Measurements from ENCODE around the gene CHRDL1.

The CHRDL1 gene

DNA sequence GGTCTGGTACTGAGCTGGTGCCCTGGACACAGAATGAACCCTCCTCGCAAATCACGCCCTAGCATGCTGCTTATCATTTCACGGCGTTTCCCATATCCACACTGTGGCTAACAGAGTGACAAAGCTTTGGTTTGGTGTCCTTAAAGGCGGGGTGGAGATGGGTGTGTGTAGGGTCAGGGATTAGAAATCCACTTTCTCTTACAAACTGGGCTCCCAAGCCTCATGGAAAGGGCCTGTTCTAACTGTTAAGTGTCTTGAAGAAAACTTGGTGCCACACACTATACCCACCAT is 735 bp upstream of the CHRDL1 start:
- Histone ChIP-seq H3K27me3 (peaks cover 77% of the 10 kb centered on the region), H4K20me1 (no peaks in the 10 kb centered on the region; the same call in 1 of the 2 replicates), H3K4me3 (peak overlapping the region; percentile 63), H3K36me3 (no peaks in the 10 kb centered on the region), H3K4me1 (peaks cover 17% of the 10 kb centered on the region), H3K27ac (no peak overlapping the region), H3K9me3 (no peaks in the 10 kb centered on the region), H3K9ac (no peak overlapping the region), H3K4me2 (peak overlapping the region; percentile 73)
- TF ChIP-seq Cebpa-rat (IDR thresholded peaks at IDR 0.05) = no peak

DNA sequence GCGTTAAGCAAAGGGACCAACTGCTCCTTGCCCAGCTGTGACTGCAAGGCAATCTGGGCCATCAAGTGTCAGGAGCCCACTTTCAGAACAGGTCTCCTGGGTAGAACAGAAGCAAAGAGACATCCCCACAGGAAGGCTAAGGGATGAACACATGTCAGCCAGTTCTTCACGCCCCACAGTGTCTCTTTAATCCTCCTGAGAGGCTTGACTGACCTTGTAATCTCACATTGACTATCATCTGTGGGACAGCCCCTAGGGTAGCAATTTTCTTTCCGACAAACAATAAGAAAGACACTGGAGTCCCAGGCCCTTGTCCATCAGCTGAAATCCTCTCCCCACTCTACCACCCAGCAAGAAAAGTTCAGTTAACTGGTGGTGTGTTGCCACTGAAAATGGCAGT is 1.0 kb downstream of the CHRDL1 start:
- Histone ChIP-seq H3K4me2 (peak overlapping the region; percentile 73), H3K9ac (no peak overlapping the region), H3K27me3 (peaks cover 93% of the 10 kb centered on the region), H3K36me3 (no peaks in the 10 kb centered on the region), H3K4me3 (no peak overlapping the region), H4K20me1 (no peaks in the 10 kb centered on the region; the same call in 1 of the 2 replicates), H3K27ac (no peak overlapping the region), H3K9me3 (no peaks in the 10 kb centered on the region), H3K4me1 (peaks cover 17% of the 10 kb centered on the region)
- no peak for TF ChIP-seq Cebpa-rat (IDR thresholded peaks at IDR 0.05)

DNA sequence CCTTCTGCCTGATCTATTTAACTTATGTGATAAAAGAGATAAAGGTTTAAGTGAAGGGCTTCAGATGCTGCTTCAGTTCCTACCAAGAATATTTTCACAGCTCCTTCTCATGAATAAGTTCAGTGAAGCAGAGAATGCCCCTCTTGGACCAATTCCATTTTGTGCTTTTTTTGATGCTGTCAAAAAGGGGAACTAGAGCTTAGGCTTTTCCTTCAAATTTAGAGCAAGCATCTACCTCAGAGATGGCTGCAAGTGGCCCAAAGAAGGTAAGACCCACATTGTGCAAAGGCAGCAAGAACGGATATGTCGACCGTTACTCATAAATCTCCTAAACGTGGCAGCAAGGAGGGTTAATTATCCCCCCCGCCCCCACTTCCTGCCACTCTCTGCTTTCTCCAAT is 4.5 kb downstream of the CHRDL1 start:
- no peaks in the 10 kb centered on the region for H3K36me3 ChIP-seq
- H3K4me1 ChIP-seq = peaks cover 17% of the 10 kb centered on the region
- no peaks in the 10 kb centered on the region for H3K9me3 ChIP-seq
- no peak overlapping the region; the same call in 1 of the 2 replicates for H3K4me2 ChIP-seq
- no peak overlapping the region for H3K27ac ChIP-seq
- no peaks in the 10 kb centered on the region; the same call in 1 of the 2 replicates for H4K20me1 ChIP-seq
- H3K27me3 ChIP-seq = peaks cover 90% of the 10 kb centered on the region
- no peak overlapping the region for H3K9ac ChIP-seq
- no peak overlapping the region for H3K4me3 ChIP-seq
- TF ChIP-seq Cebpa-rat (IDR thresholded peaks at IDR 0.05) = no peak

DNA sequence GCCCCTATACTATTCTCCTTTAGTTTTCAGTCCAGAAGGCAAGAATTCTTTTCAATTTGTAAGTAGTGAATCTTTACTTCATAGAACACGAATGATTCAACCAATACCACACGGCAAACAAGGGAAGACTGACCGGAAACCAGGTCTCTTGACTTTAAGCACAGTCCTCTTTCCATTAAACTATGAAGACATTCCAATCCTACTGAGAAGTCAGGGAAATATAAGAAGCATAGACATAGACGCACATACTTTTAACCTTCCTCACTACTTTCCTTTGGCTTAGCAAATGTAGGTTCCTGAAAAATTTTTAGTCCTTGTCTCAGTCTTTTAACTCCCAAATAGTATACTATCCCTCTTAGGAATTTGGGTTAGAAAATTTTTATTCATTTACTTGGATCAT is 9.1 kb downstream of the CHRDL1 start:
- no peaks in the 10 kb centered on the region for H3K9me3 ChIP-seq
- no peak overlapping the region for H3K9ac ChIP-seq
- no peak overlapping the region for H3K4me3 ChIP-seq
- H3K4me2 ChIP-seq = no peak overlapping the region
- no peak overlapping the region for H3K27ac ChIP-seq
- no peak for TF ChIP-seq Cebpa-rat (IDR thresholded peaks at IDR 0.05)
- no peaks in the 10 kb centered on the region for H4K20me1 ChIP-seq
- H3K27me3 ChIP-seq = peaks cover 86% of the 10 kb centered on the region
- H3K4me1 ChIP-seq = no peaks in the 10 kb centered on the region
- H3K36me3 ChIP-seq = no peaks in the 10 kb centered on the region

DNA sequence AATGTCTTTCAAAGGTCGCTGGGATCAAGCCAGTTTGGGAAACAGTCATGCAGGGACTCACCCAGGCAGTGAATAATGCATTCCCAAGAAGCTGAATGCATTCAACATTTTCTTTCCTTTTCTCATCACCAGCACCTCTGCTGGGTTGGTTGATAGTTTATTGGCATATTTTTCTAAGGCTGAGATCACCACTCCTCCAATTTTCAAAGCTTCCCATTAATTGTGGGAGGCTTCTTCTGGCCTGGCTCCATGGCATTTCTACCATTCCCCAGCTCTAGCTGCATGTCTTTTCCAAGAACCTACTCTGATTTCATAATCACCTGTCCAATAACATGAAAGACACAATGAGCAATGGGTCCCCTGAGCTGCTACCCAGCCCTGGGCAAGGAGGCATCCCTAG is 35.8 kb downstream of the CHRDL1 start:
- Histone ChIP-seq H3K27me3 (peaks cover 50% of the 10 kb centered on the region), H3K9me3 (peaks cover 38% of the 10 kb centered on the region), H3K4me3 (no peak overlapping the region), H3K27ac (no peak overlapping the region), H3K9ac (no peak overlapping the region), H3K4me1 (no peaks in the 10 kb centered on the region), H3K4me2 (no peak overlapping the region), H4K20me1 (no peaks in the 10 kb centered on the region), H3K36me3 (no peaks in the 10 kb centered on the region)
- no peak for TF ChIP-seq Cebpa-rat (IDR thresholded peaks at IDR 0.05)

DNA sequence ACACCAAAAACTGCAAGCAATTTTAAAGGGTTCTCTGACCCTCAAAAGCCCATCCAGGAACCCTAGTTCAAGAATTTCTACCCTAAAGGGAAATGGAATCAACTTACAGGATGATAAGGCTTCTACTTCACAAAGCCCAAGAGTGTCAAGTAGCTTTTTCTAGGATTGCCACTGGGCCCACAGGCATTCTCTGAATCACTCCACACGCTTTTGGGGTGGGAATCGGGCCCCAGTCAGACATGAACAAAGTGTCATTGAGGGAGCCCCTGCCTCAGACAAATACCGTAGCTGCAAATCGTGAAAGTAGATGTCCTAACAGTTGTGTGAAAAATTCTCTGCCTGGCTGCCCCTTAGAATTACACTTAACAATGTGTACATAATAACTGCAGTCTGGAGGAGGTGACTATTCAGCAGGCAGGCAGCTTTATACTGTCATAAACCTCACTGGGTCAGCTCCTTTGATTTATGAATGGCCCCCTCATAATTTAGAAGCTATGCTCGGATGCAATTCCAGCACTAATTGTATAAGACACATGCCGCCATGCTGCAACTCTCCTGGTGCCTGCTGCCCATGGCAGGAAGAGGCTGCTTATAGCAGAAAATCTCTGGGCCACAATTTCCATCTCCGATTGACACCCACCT is 36.7 kb downstream of the CHRDL1 start:
- Histone ChIP-seq H3K4me2 (no peak overlapping the region), H3K4me1 (no peaks in the 10 kb centered on the region), H3K27ac (no peak overlapping the region), H3K36me3 (no peaks in the 10 kb centered on the region), H4K20me1 (no peaks in the 10 kb centered on the region), H3K27me3 (peaks cover 51% of the 10 kb centered on the region), H3K9me3 (peaks cover 29% of the 10 kb centered on the region), H3K9ac (no peak overlapping the region), H3K4me3 (no peak overlapping the region)
- no peak for TF ChIP-seq Cebpa-rat (IDR thresholded peaks at IDR 0.05)

DNA sequence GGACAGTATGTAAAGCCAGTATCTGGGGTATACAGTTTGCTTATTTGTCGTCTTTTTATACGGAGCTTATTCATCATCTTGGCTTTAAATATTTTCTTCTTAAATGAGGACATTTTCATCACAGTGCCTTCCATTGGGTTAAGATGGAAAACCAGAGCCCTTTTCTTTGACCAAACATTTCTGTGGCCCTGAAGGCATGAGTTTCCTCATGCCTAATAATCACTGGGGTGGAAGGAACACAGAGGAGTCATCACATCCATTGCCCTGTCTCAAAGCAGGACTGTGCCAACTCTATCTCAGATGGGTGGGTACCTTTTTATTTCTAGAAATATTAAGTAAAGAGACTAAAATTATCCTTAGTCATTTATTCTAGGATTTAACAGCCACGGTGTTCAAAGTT is 40.0 kb downstream of the CHRDL1 start:
- H3K27ac ChIP-seq = no peak overlapping the region
- H3K36me3 ChIP-seq = no peaks in the 10 kb centered on the region
- no peak for TF ChIP-seq Cebpa-rat (IDR thresholded peaks at IDR 0.05)
- H3K9me3 ChIP-seq = peaks cover 24% of the 10 kb centered on the region
- no peak overlapping the region for H3K4me2 ChIP-seq
- peaks cover 48% of the 10 kb centered on the region for H3K27me3 ChIP-seq
- no peak overlapping the region for H3K9ac ChIP-seq
- H3K4me1 ChIP-seq = no peaks in the 10 kb centered on the region
- H4K20me1 ChIP-seq = no peaks in the 10 kb centered on the region
- H3K4me3 ChIP-seq = no peak overlapping the region

DNA sequence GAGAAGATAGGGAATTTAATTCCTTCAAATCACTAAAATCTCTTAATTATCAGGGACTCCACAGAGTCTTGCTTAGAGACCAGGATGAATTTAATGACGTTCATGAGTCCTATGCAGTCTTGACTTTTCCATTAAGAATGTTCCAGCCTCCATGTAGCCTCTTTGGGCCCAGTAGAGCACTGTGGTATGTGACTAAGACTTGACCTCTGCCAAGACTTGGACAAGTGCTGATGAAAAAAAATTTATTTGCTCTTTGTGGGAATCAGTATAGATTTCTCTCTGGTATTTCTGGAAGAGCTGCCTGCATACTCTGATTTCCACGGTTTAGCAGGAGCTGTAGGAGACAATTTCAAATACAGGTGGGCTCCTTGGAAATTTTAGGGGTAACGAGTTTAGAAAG is 40.6 kb downstream of the CHRDL1 start:
- Histone ChIP-seq H3K4me3 (no peak overlapping the region), H3K27me3 (peaks cover 48% of the 10 kb centered on the region), H3K4me1 (no peaks in the 10 kb centered on the region), H3K9me3 (peaks cover 24% of the 10 kb centered on the region), H3K4me2 (no peak overlapping the region), H3K9ac (no peak overlapping the region), H3K36me3 (no peaks in the 10 kb centered on the region), H4K20me1 (no peaks in the 10 kb centered on the region), H3K27ac (no peak overlapping the region)
- TF ChIP-seq Cebpa-rat (IDR thresholded peaks at IDR 0.05) = no peak

DNA sequence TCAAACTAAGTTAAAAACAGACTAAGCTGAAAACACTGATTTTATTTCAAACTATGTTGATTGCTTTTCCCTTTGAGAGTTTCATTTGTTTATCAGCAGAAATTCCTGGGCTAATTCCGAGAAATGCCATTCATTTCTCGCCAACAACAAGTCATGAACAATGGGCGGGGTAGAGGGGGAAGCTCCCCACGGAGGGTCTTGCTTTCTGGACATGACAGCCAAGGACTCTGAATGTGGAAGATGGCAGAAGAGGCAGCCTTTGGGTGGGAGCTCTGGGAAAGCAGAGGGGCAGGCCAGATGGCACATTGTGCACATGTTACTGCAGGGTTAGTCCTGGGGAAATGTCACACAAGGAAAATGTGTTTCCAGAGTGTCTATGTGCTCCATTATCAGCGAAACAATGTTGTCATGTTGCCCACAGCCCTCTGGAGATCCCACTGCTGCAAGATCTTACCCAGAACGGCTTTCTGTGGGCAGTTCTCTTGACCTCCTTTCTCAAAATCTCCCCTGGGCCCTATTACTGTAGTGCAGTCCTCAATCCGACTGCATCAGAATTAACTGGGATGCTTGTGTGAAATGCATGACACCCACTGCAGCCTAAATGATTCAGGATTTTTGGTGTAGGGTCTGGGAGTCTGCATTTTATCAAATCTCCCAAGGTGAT is 45.0 kb downstream of the CHRDL1 start:
- no peak overlapping the region for H3K27ac ChIP-seq
- H3K9ac ChIP-seq = no peak overlapping the region
- H3K4me2 ChIP-seq = no peak overlapping the region
- H4K20me1 ChIP-seq = no peaks in the 10 kb centered on the region
- H3K9me3 ChIP-seq = 0 out of 2 replicates have a peak, but pooled peaks cover 1% of the 10 kb centered on the region
- H3K36me3 ChIP-seq = no peaks in the 10 kb centered on the region
- TF ChIP-seq Cebpa-rat (IDR thresholded peaks at IDR 0.05) = no peak
- H3K4me3 ChIP-seq = no peak overlapping the region
- no peaks in the 10 kb centered on the region for H3K4me1 ChIP-seq
- H3K27me3 ChIP-seq = peaks cover 61% of the 10 kb centered on the region

DNA sequence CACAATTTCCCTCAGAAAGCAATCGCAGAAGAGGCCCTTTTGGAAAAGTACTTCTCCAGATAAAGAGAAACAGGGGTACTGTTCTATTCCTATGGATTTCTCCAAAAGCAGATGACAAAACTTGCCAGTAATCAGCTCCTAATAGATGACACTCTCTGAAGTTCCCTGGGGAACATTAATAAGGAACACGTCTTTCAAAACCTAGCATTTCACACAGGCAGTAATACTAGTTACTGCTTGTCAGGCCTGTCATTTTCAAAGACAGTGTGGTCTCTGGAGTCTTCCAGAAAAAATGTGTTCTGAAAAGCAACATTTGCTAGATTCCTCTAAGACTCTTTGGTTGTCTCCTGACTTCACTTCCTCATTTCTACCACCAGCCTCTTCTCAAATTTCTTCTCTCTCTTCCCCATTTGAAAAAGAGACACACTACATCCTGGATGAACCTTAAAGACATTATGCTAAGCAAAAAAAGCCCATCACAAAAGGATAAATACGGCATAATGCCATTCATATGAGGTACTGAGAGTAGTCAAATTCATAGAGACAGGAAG is 47.3 kb downstream of the CHRDL1 start:
- Histone ChIP-seq H4K20me1 (no peaks in the 10 kb centered on the region), H3K27ac (no peak overlapping the region), H3K4me3 (no peak overlapping the region), H3K4me2 (no peak overlapping the region), H3K36me3 (no peaks in the 10 kb centered on the region), H3K4me1 (no peaks in the 10 kb centered on the region), H3K9me3 (no peaks in the 10 kb centered on the region), H3K27me3 (peaks cover 73% of the 10 kb centered on the region), H3K9ac (no peak overlapping the region)
- TF ChIP-seq Cebpa-rat (IDR thresholded peaks at IDR 0.05) = no peak

Measured in BLaER1 (cell line).